Kidney (tissue), 14 donors: ENCODE results near the gene GXYLT2. TPM values are rescaled to one million over a fixed set of nuclear protein-coding genes. Genes with fewer than 3 reads are reported as not detected.

Source experiments
- DNase-seq, 5 donors: peaks; one replicate each; pipeline ENCODE4 v3.0.0-alpha.2; 2013 to 2020
- FAIRE-seq: peaks from 2 replicates; lab custom pipeline; 2012; peaks lifted over from hg19 to GRCh38; lab: Jason Lieb, UNC
- H3K27ac ChIP-seq, 2 donors: one replicate each; pipeline ENCODE4 v1.7.0; 2013; ENCODE audit warnings: low read depth in 2 of 2, low read length in 2 of 2, inconsistent platforms in 1 of 2
- H3K27me3 ChIP-seq: one replicate; pipeline ENCODE4 v1.7.1; 2013; ENCODE audit warnings: low read length, inconsistent platforms; ENCODE audit not compliant: control insufficient read depth, insufficient read depth
- H3K36me3 ChIP-seq, 3 donors: one replicate each; pipeline versions ENCODE4 v1.7.0 to v1.7.1; 2013; ENCODE audit warnings: low read length in 3 of 3, control low read depth in 1 of 3, inconsistent platforms in 1 of 3; ENCODE audit not compliant: insufficient read depth in 3 of 3, control insufficient read depth in 2 of 3
- H3K4me1 ChIP-seq, 3 donors: one replicate each; pipeline versions ENCODE4 v1.7.0 to v1.7.1; 2013; ENCODE audit warnings: low read length in 3 of 3, inconsistent platforms in 1 of 3, low read depth in 1 of 3; ENCODE audit not compliant: control insufficient read depth in 2 of 3, insufficient read depth in 2 of 3
- H3K4me3 ChIP-seq, 3 donors: one replicate each; pipeline versions ENCODE4 v1.7.0 to v1.8.1; 2013; ENCODE audit warnings: low read length in 3 of 3, control low read depth in 1 of 3, inconsistent platforms in 1 of 3
- H3K9ac ChIP-seq, 3 donors: one replicate each; pipeline versions ENCODE4 v1.7.0 to v1.7.1; 2013; ENCODE audit warnings: low read length in 3 of 3, control low read depth in 1 of 3, inconsistent platforms in 1 of 3
- H3K9me3 ChIP-seq, 3 donors: one replicate each; pipeline versions ENCODE4 v1.7.0 to v1.7.1; 2013; ENCODE audit warnings: low read length in 3 of 3, control low read depth in 1 of 3, inconsistent platforms in 1 of 3; ENCODE audit not compliant: control insufficient read depth in 2 of 3, insufficient read depth in 1 of 3
- CTCF ChIP-seq: IDR thresholded peaks from 3 replicates; pipeline ENCODE4 v1.5.1; 2012; ENCODE audit warnings: mild to moderate bottlenecking, moderate library complexity, borderline replicate concordance; ENCODE audit not compliant: insufficient read depth; ENCODE audit errors: extremely low read depth
- intact Hi-C: fragments of 100-400 bp; cut with DNase I; formaldehyde crosslinking; loops from one replicate; pipeline ENCODE4 v1.11.1; 2022
- polyA plus RNA-seq: library from polyadenylated mRNA; stranded (reverse); fragments of 350-450 nt; fragmentation: Illumina TruSeq; extraction: RNeasy Lipid Tissue Mini Kit (QIAGEN cat#74804); gene quantifications from one replicate; pipeline ENCODE4 v1.2.3, GENCODE V29; 2014; ENCODE audit warnings: low read depth, low replicate concordance; ENCODE audit not compliant: insufficient read depth
- total RNA-seq: library from RNA; stranded (reverse); fragmentation: NEBNext Ultra II Directional; extraction: Animal tissue kit (Norgen Biotek cat#: 25700); gene quantifications from one replicate; pipeline ENCODE4 v1.2.1, GENCODE V29; 2021
- donor health status: control.
- donor health status: control.
- donor health status: control.
- donor health status: control.
- donor health status: control.
- donor health status: DM: yes; HTN: yes; CAD: no.
- donor health status: Normal renal cell carcinoma (clear cell type).

Gene GXYLT2
- total and polyA plus RNA-seq, 2 donors from 2014 or later, result 0.39 to 3.8 TPM

GRCh38 chr3:72938471-72939265 is 50.8 kb downstream of the GXYLT2 start:
- Histone ChIP-seq H3K9me3 (no peaks in the 10 kb centered on the region), H3K36me3 (no peaks in the 10 kb centered on the region), H3K27me3 (no peaks in the 10 kb centered on the region), H3K9ac (no peak overlapping the region), H3K4me3 (peak overlapping the region in 1 of 3 donors; percentile 16), H3K27ac (no peak overlapping the region), H3K4me1 (no peaks in the 10 kb centered on the region)
- TF ChIP-seq CTCF, result peak; percentile 35
- peak; percentile 89 for FAIRE-seq
- DNase-seq, result peak in 3 of 5 donors; percentile 50 to 77 (median 76)
- intact Hi-C loops, result loop anchor here (10.0 kb wide), 1 partner anchor 126 kb away; the partner anchor contains the start of gene EBLN2

- DNase-seq, result no peak
- Histone ChIP-seq H3K27ac (no peak overlapping the region), H3K36me3 (no peaks in the 10 kb centered on the region), H3K4me1 (no peaks in the 10 kb centered on the region), H3K9ac (no peak overlapping the region), H3K9me3 (no peaks in the 10 kb centered on the region), H3K4me3 (no peak overlapping the region), H3K27me3 (no peaks in the 10 kb centered on the region)
- no peak for TF ChIP-seq CTCF
- intact Hi-C loops, result no loop called here
- no peak for FAIRE-seq
These were observed 53.4 kb downstream of the GXYLT2 start for GRCh38 chr3:72941245-72941644.

GRCh38 chr3:72942427-72942826 is 54.6 kb downstream of the GXYLT2 start:
- Histone ChIP-seq H3K27me3 (no peaks in the 10 kb centered on the region), H3K9me3 (no peaks in the 10 kb centered on the region), H3K4me3 (no peak overlapping the region), H3K27ac (no peak overlapping the region), H3K9ac (no peak overlapping the region), H3K4me1 (no peaks in the 10 kb centered on the region), H3K36me3 (no peaks in the 10 kb centered on the region)
- FAIRE-seq (no peak), DNase-seq (no peak)
- no peak for TF ChIP-seq CTCF
- intact Hi-C loops, result no loop called here
